ENCODE measurements around the gene PARD3.

The PARD3 gene

GRCh38 chr10:34768972-34769330 is 46.1 kb downstream of the PARD3 start:
- no peak for DNase-seq (ENCODE audit: extremely low read depth, insufficient read length)
- no peaks in the 10 kb centered on the region; the same call in 1 of the 2 replicates for H3K27me3 ChIP-seq (replicated peaks; ENCODE audit: control insufficient read depth, insufficient read depth, low read length)
- no peak for TF ChIP-seq CTCF (IDR thresholded peaks at IDR 0.05; ENCODE audit: insufficient read depth, low read length, poor library complexity, severe bottlenecking)
- H3K36me3 ChIP-seq (ENCODE audit: control insufficient read depth, insufficient read depth, low read length) = no peaks in the 10 kb centered on the region
- H3K4me3 ChIP-seq (replicated peaks; ENCODE audit: low read depth, low read length) = no peak overlapping the region

- H3K36me3 ChIP-seq (ENCODE audit: control insufficient read depth, insufficient read depth, low read length) = no peaks in the 10 kb centered on the region
- no peak overlapping the region for H3K4me3 ChIP-seq (replicated peaks; ENCODE audit: low read depth, low read length)
- no peak for TF ChIP-seq CTCF (IDR thresholded peaks at IDR 0.05; ENCODE audit: insufficient read depth, low read length, poor library complexity, severe bottlenecking)
- H3K27me3 ChIP-seq (replicated peaks; ENCODE audit: control insufficient read depth, insufficient read depth, low read length) = no peaks in the 10 kb centered on the region; the same call in 1 of the 2 replicates
- no peak for DNase-seq (ENCODE audit: extremely low read depth, insufficient read length)
Measured at GRCh38 chr10:34768261-34768971, 46.7 kb downstream of the PARD3 start.

- Histone ChIP-seq H3K4me3 (replicated peaks; ENCODE audit: low read depth, low read length) (no peak overlapping the region), H3K36me3 (ENCODE audit: control insufficient read depth, insufficient read depth, low read length) (no peaks in the 10 kb centered on the region), H3K27me3 (replicated peaks; ENCODE audit: control insufficient read depth, insufficient read depth, low read length) (no peaks in the 10 kb centered on the region; the same call in 1 of the 2 replicates)
- no peak for TF ChIP-seq CTCF (IDR thresholded peaks at IDR 0.05; ENCODE audit: insufficient read depth, low read length, poor library complexity, severe bottlenecking)
- no peak for DNase-seq (ENCODE audit: extremely low read depth, insufficient read length)
Measured at GRCh38 chr10:34766811-34767494, 48.1 kb downstream of the PARD3 start.

- Histone ChIP-seq H3K4me3 (replicated peaks; ENCODE audit: low read depth, low read length) (no peak overlapping the region), H3K36me3 (ENCODE audit: control insufficient read depth, insufficient read depth, low read length) (no peaks in the 10 kb centered on the region), H3K27me3 (replicated peaks; ENCODE audit: control insufficient read depth, insufficient read depth, low read length) (no peaks in the 10 kb centered on the region)
- no peak for TF ChIP-seq CTCF (IDR thresholded peaks at IDR 0.05; ENCODE audit: insufficient read depth, low read length, poor library complexity, severe bottlenecking)
- DNase-seq (ENCODE audit: extremely low read depth, insufficient read length) = no peak
Measured at GRCh38 chr10:34766266-34766600, 48.9 kb downstream of the PARD3 start.

GRCh38 chr10:34764472-34764946 is 50.6 kb downstream of the PARD3 start:
- Histone ChIP-seq H3K27me3 (replicated peaks; ENCODE audit: control insufficient read depth, insufficient read depth, low read length) (no peaks in the 10 kb centered on the region), H3K36me3 (ENCODE audit: control insufficient read depth, insufficient read depth, low read length) (no peaks in the 10 kb centered on the region), H3K4me3 (replicated peaks; ENCODE audit: low read depth, low read length) (no peak overlapping the region)
- no peak for DNase-seq (ENCODE audit: extremely low read depth, insufficient read length)
- no peak for TF ChIP-seq CTCF (IDR thresholded peaks at IDR 0.05; ENCODE audit: insufficient read depth, low read length, poor library complexity, severe bottlenecking)

All from GM06990 (cell line).